ENCODE data around the gene ABCB7.

DNA sequence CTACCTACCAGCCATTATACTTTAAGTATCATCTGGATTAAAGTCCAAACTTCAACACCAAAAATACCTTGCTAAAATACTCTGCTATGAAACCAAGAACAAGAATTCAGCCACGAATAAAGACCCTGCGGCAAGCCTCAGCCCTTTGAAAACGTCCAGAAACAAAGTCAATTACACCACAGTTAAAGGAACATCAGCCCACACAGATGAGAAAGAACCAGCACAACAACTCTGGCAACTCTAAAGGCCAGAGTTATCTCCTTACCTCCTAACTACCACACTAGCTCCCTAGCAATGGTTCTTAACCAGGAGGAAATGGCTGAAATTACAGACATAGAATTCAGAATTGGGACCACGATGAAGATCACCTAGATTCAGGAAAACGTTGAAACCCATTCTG, 23.4 kb downstream of the ABCB7 start:
- TF ChIP-seq, protein P1, sequence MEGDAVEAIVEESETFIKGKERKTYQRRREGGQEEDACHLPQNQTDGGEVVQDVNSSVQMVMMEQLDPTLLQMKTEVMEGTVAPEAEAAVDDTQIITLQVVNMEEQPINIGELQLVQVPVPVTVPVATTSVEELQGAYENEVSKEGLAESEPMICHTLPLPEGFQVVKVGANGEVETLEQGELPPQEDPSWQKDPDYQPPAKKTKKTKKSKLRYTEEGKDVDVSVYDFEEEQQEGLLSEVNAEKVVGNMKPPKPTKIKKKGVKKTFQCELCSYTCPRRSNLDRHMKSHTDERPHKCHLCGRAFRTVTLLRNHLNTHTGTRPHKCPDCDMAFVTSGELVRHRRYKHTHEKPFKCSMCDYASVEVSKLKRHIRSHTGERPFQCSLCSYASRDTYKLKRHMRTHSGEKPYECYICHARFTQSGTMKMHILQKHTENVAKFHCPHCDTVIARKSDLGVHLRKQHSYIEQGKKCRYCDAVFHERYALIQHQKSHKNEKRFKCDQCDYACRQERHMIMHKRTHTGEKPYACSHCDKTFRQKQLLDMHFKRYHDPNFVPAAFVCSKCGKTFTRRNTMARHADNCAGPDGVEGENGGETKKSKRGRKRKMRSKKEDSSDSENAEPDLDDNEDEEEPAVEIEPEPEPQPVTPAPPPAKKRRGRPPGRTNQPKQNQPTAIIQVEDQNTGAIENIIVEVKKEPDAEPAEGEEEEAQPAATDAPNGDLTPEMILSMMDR (conservative IDR thresholded peaks at IDR 0.05; ENCODE audit: low read depth, low read length): no peak
- TF ChIP-seq POLR2A (IDR thresholded peaks at IDR 0.05; ENCODE audit: low read depth, low read length) (no peak), SMC3 (IDR thresholded peaks at IDR 0.05; ENCODE audit: low read depth, low read length) (no peak), RFX5 (IDR thresholded peaks at IDR 0.05; ENCODE audit: low read depth, low read length) (no peak), RCOR1 (IDR thresholded peaks at IDR 0.05; ENCODE audit: insufficient replicate concordance, low read length) (no peak), CEBPB (IDR thresholded peaks at IDR 0.05; ENCODE audit: low read depth, low read length) (no peak), RAD21 (IDR thresholded peaks at IDR 0.05; ENCODE audit: low read length) (no peak), MAZ (IDR thresholded peaks at IDR 0.05; ENCODE audit: borderline replicate concordance, low read depth, low read length) (no peak), MXI1 (IDR thresholded peaks at IDR 0.05; ENCODE audit: borderline replicate concordance, low read depth, low read length) (no peak), CHD1 (IDR thresholded peaks at IDR 0.05; ENCODE audit: low read depth, low read length) (no peak)

All from IMR-90 (cell line).